ENCODE results near the gene KCNJ15.

- TF ChIP-seq CTCF (IDR thresholded peaks at IDR 0.05) (peak in 5 of 6 experiments; percentile 53 to 88 (median 80)), POLR2A (IDR thresholded peaks at IDR 0.05) (no peak)
Measured at GRCh38 chr21:38355992-38356781, 99.4 kb downstream of the KCNJ15 start.

Measured in Peyer's patch (tissue), 4 donors.